Kidney epithelial cell (primary cell): ENCODE measurements around the gene TIFAB. TPM values are rescaled to one million over a fixed set of nuclear protein-coding genes. Genes with fewer than 3 reads are reported as not detected.
"Not testable (repeated sequence)": the region's sequence is repeated elsewhere in the genome, so short reads cannot be mapped to it uniquely, and the experiment has no call there.

Source experiments
- DNase-seq: peaks from one replicate; pipeline ENCODE4 v3.0.0-alpha.2; 2010; ENCODE audit warnings: low read depth
- H3K27me3 ChIP-seq: 2 replicates; pipeline ENCODE4 v1.6.0; 2011; ENCODE audit warnings: low read length; ENCODE audit not compliant: control insufficient read depth, insufficient read depth
- H3K36me3 ChIP-seq: 2 replicates; pipeline ENCODE4 v1.5.1; 2011; ENCODE audit warnings: low read length; ENCODE audit not compliant: control insufficient read depth, insufficient read depth
- H3K4me3 ChIP-seq: 2 replicates; pipeline ENCODE4 v1.5.1; 2011; ENCODE audit warnings: low read depth, mild to moderate bottlenecking, control low read depth, low read length
- CTCF ChIP-seq: IDR thresholded peaks from 2 replicates; pipeline ENCODE4 v1.5.1; 2011; ENCODE audit warnings: mild to moderate bottlenecking, moderate library complexity, low read length, control low read depth, inconsistent platforms; ENCODE audit not compliant: insufficient read depth, poor library complexity, severe bottlenecking
- total RNA-seq: library from RNA; depleted of rRNA; stranded (reverse); fragments of >200 nt; gene quantifications from 2 replicates; pipeline ENCODE4 v1.2.3, GENCODE V29; 2015

Gene TIFAB
- not detected in 2 replicates for total RNA-seq

GRCh38 chr5:135452321-135453030 is at the start of gene TIFAB:
TSS of gene TIFAB (minus strand) at chr5:135452351. CDS start at chr5:135449939, 2,412 bp downstream.
- no peak for TF ChIP-seq CTCF
- Histone ChIP-seq H3K4me3 (no peak within 1 kb of the TSS), H3K36me3 (no peaks in the 10 kb centered on the region), H3K27me3 (peaks cover 9% of the 10 kb centered on the region)
- DNase-seq, result no peak

GRCh38 chr5:135498637-135498995 is 46.5 kb upstream of the TIFAB start:
- DNase-seq, result no peak
- Histone ChIP-seq H3K4me3 (no peak overlapping the region), H3K27me3 (peaks cover 7% of the 10 kb centered on the region), H3K36me3 (no peaks in the 10 kb centered on the region)
- no peak for TF ChIP-seq CTCF

GRCh38 chr5:135497971-135498636 is 46.0 kb upstream of the TIFAB start:
- H3K4me3 ChIP-seq, result no peak overlapping the region
- peaks cover 7% of the 10 kb centered on the region for H3K27me3 ChIP-seq

GRCh38 chr5:135495531-135495930 is 43.4 kb upstream of the TIFAB start:
- DNase-seq, result not testable (repeated sequence)
- H3K27me3 ChIP-seq, result peaks cover 20% of the 10 kb centered on the region

More at GRCh38 chr5:135497971-135498636, 46.0 kb upstream of the TIFAB start:
- no peaks in the 10 kb centered on the region for H3K36me3 ChIP-seq
- no peak for DNase-seq
- TF ChIP-seq CTCF, result no peak

GRCh38 chr5:135494196-135494595 is 42.0 kb upstream of the TIFAB start:
- no peaks in the 10 kb centered on the region for H3K36me3 ChIP-seq
- peaks cover 33% of the 10 kb centered on the region for H3K27me3 ChIP-seq
- H3K4me3 ChIP-seq, result no peak overlapping the region
- no peak for TF ChIP-seq CTCF
- DNase-seq, result no peak

More at GRCh38 chr5:135495531-135495930, 43.4 kb upstream of the TIFAB start:
- H3K36me3 ChIP-seq, H3K4me3 ChIP-seq: not testable (repeated sequence)

- peaks cover 36% of the 10 kb centered on the region for H3K27me3 ChIP-seq
- TF ChIP-seq CTCF, result no peak
- H3K4me3 ChIP-seq, result no peak overlapping the region
- DNase-seq, result peak; percentile 45
- H3K36me3 ChIP-seq, result no peaks in the 10 kb centered on the region
These were observed 41.4 kb upstream of the TIFAB start for GRCh38 chr5:135493406-135494180.
